GM23338 (cell line): ENCODE results near the gene PXK. TPM values are rescaled to one million over a fixed set of nuclear protein-coding genes. Genes with fewer than 3 reads are reported as not detected.

Source experiments
- ATAC-seq: fragments of 200-7000 bp; cut with Tn5 transposase; 3 replicates; pipeline ENCODE4 v1.9.1; 2020
- DNase-seq: peaks from one replicate; pipeline ENCODE4 v3.0.0-alpha.2; 2015; ENCODE audit warnings: low spot score
- H2AFZ ChIP-seq: fragments of 200-600 bp; sonication (generic); 2 replicates; pipeline ENCODE4 v1.8.0; 2016; ENCODE audit warnings: antibody characterized with exemption, mild to moderate bottlenecking, moderate library complexity
- H3F3A ChIP-seq: fragments of 200-600 bp; sonication (generic); replicated peaks from 2 replicates; pipeline ENCODE4 v1.8.0; 2017; ENCODE audit warnings: antibody characterized with exemption, mixed run types, low read depth
- H3K27ac ChIP-seq: fragments of 200-600 bp; sonication (generic); 2 replicates; pipeline ENCODE4 v1.6.1; 2016; ENCODE audit warnings: low read depth
- H3K27me3 ChIP-seq: fragments of 200-600 bp; sonication (generic); 2 replicates; pipeline ENCODE4 v1.8.0; 2016; ENCODE audit warnings: mild to moderate bottlenecking, mixed run types, moderate library complexity; ENCODE audit not compliant: insufficient read depth
- H3K36me3 ChIP-seq: fragments of 200-600 bp; sonication (generic); 2 replicates; pipeline ENCODE4 v1.8.0; 2016; ENCODE audit warnings: mild to moderate bottlenecking; ENCODE audit not compliant: insufficient read depth
- H3K4me1 ChIP-seq: fragments of 200-600 bp; sonication (generic); 2 replicates; pipeline ENCODE4 v1.8.0; 2016; ENCODE audit warnings: mild to moderate bottlenecking, moderate library complexity; ENCODE audit not compliant: insufficient read depth
- H3K4me2 ChIP-seq: fragments of 200-600 bp; sonication (generic); 2 replicates; pipeline ENCODE4 v1.7.1; 2017; ENCODE audit warnings: mixed run types
- H3K4me3 ChIP-seq: fragments of 200-600 bp; sonication (generic); 2 replicates; pipeline ENCODE4 v1.6.1; 2016; ENCODE audit warnings: mixed run types
- H3K79me2 ChIP-seq: fragments of 200-600 bp; sonication (generic); replicated peaks from 2 replicates; pipeline ENCODE4 v1.8.0; 2017; ENCODE audit warnings: mild to moderate bottlenecking; ENCODE audit not compliant: insufficient read depth
- H3K9me2 ChIP-seq: fragments of 200-600 bp; sonication (generic); 2 replicates; pipeline ENCODE4 v1.8.0; 2017; ENCODE audit not compliant: insufficient read depth
- H4K20me1 ChIP-seq: fragments of 200-600 bp; sonication (generic); replicated peaks from 2 replicates; pipeline ENCODE4 v1.8.0; 2017; ENCODE audit warnings: mild to moderate bottlenecking; ENCODE audit not compliant: insufficient read depth
- H3K27ac Mint-ChIP-seq: 2 replicates; pipeline ENCODE4 v1.8.0; 2020; ENCODE audit warnings: inconsistent platforms, mild to moderate bottlenecking, moderate library complexity, mixed read lengths
- H3K27me3 Mint-ChIP-seq: 3 replicates; pipeline ENCODE4 v1.8.0; 2022; ENCODE audit warnings: low read depth, mild to moderate bottlenecking, moderate library complexity, mixed read lengths, inconsistent platforms; ENCODE audit not compliant: insufficient read depth, poor library complexity
- H3K36me3 Mint-ChIP-seq: 3 replicates; pipeline ENCODE4 v1.8.0; 2021; ENCODE audit warnings: low read depth, mild to moderate bottlenecking, inconsistent platforms, moderate library complexity, mixed read lengths
- H3K4me1 Mint-ChIP-seq: 3 replicates; pipeline ENCODE4 v1.8.0; 2020; ENCODE audit warnings: mild to moderate bottlenecking, inconsistent platforms, mixed read lengths
- H3K4me3 Mint-ChIP-seq: 3 replicates; pipeline ENCODE4 v1.8.0; 2021; ENCODE audit warnings: moderate library complexity, mild to moderate bottlenecking, inconsistent platforms, mixed read lengths
- H3K9me3 Mint-ChIP-seq: 3 replicates; pipeline ENCODE4 v1.8.0; 2020; ENCODE audit warnings: moderate library complexity, mild to moderate bottlenecking, inconsistent platforms, mixed read lengths
- CREB1 ChIP-seq: fragments of 250-450 bp; sonication (Bioruptor Pico); IDR thresholded peaks from 2 replicates; pipeline ENCODE4 v1.5.0; 2020; ENCODE audit warnings: low read depth, mild to moderate bottlenecking, moderate library complexity
- EZH2 ChIP-seq: fragments of 200-600 bp; sonication (generic); IDR thresholded peaks from one replicate; pipeline ENCODE4 v1.8.0; 2017; ENCODE audit warnings: antibody characterized with exemption, mild to moderate bottlenecking, low read depth; ENCODE audit not compliant: unreplicated experiment
- EZH2phosphoT487 ChIP-seq: fragments of 200-600 bp; sonication (generic); IDR thresholded peaks from one replicate; pipeline ENCODE4 v1.8.1; 2018; ENCODE audit warnings: antibody characterized with exemption; ENCODE audit not compliant: unreplicated experiment
- JUNB ChIP-seq: IDR thresholded peaks from one replicate; pipeline ENCODE4 v1.6.1; 2016; ENCODE audit warnings: antibody characterized with exemption; ENCODE audit not compliant: unreplicated experiment
- NANOG ChIP-seq: IDR thresholded peaks from 2 replicates; pipeline ENCODE4 v1.6.1; 2016; ENCODE audit warnings: antibody characterized with exemption, borderline replicate concordance
- POLR2AphosphoS5 ChIP-seq: IDR thresholded peaks from 2 replicates; pipeline ENCODE4 v1.6.1; 2016; ENCODE audit warnings: antibody characterized with exemption, low read depth
- STAT1 ChIP-seq: IDR thresholded peaks from one replicate; pipeline ENCODE4 v1.6.1; 2016; ENCODE audit warnings: antibody characterized with exemption; ENCODE audit not compliant: unreplicated experiment
- ZNF114 ChIP-seq: fragments of 250-450 bp; sonication (Bioruptor Pico); IDR thresholded peaks from 2 replicates; pipeline ENCODE4 v1.5.0; 2020; ENCODE audit warnings: mild to moderate bottlenecking, moderate library complexity
- ZNF331 ChIP-seq: fragments of 250-450 bp; sonication (Bioruptor Pico); IDR thresholded peaks from 2 replicates; pipeline ENCODE4 v1.5.0; 2020; ENCODE audit warnings: low read depth, mild to moderate bottlenecking, moderate library complexity
- polyA plus RNA-seq: library from polyadenylated mRNA; unstranded; fragments of >200 nt; fragmentation: Nextera tagmentation; extraction: Ambion mirVana; gene quantifications from 2 replicates; pipeline ENCODE4 v1.2.1, GENCODE V29; 2016
- total RNA-seq: library from RNA; depleted of rRNA; stranded (reverse); fragments of >200 nt; shearing (Covaris generic); gene quantifications from 2 replicates; pipeline ENCODE4 v1.2.3, GENCODE V29; 2014
- TF ChIP-seq, protein P1 (sequence below): IDR thresholded peaks from 2 replicates; pipeline ENCODE4 v1.6.1; 2016; ENCODE audit warnings: antibody characterized with exemption
- TF ChIP-seq, protein P2 (sequence below): IDR thresholded peaks from one replicate; pipeline ENCODE4 v1.6.1; 2018; ENCODE audit warnings: antibody characterized with exemption; ENCODE audit not compliant: unreplicated experiment
- TF ChIP-seq, protein P3 (sequence below), 2 experiments: fragments of 200-600 bp in 1 of 2; sonication (generic) in 1 of 2; conservative IDR thresholded peaks; 2 replicates each; pipeline versions ENCODE4 v1.5.1 to v1.6.1; 2016 to 2017; ENCODE audit warnings: antibody characterized with exemption in 2 of 2, low read depth in 2 of 2, mild to moderate bottlenecking in 2 of 2, moderate library complexity in 1 of 2

The PXK gene
- total and polyA plus RNA-seq, 2 experiments from 2014 or later, result 6.4 to 6.5 TPM

DNA sequence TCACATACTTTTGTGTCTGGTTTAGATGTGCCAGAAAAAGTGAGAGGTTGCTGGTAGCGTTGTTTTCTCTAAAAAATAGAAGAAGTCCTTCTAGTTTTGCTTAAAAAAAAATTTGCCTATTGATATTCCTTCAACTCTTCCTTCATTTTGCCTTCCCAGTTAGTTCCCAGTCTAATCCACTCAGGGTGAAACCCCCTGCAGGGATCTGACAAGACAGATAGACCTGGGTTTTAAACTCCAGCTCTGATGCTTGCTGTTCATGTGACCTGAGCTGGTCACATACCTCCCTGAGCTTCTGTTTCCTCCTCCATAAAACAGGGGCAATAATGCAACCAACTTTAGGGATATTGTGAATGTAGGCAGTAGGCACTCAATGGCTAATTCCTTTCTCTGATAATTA, 140.6 kb downstream of the PXK start:
- Mint-ChIP-seq H3K4me1 (peaks cover 16% of the 10 kb centered on the region), H3K9me3 (no peaks in the 10 kb centered on the region), H3K27me3 (peaks cover 5% of the 10 kb centered on the region), H3K27ac (no peak overlapping the region), H3K36me3 (no peaks in the 10 kb centered on the region), H3K4me3 (no peak overlapping the region)
- Histone ChIP-seq H4K20me1 (no peaks in the 10 kb centered on the region), H2AFZ (peak overlapping the region; percentile 4; the same call in 1 of the 2 replicates), H3K9me2 (no peaks in the 10 kb centered on the region), H3K4me3 (no peak overlapping the region), H3K27ac (no peak overlapping the region), H3K27me3 (no peaks in the 10 kb centered on the region), H3K36me3 (no peaks in the 10 kb centered on the region), H3K79me2 (no peaks in the 10 kb centered on the region), H3K4me2 (no peak overlapping the region), H3K4me1 (peaks cover 10% of the 10 kb centered on the region), H3F3A (no peaks in the 10 kb centered on the region)
- ATAC-seq, result no peak
- no peak for DNase-seq
- no peak for TF ChIP-seq ZNF331 (CRISPR knock-in tag)
- TF ChIP-seq, protein P1, sequence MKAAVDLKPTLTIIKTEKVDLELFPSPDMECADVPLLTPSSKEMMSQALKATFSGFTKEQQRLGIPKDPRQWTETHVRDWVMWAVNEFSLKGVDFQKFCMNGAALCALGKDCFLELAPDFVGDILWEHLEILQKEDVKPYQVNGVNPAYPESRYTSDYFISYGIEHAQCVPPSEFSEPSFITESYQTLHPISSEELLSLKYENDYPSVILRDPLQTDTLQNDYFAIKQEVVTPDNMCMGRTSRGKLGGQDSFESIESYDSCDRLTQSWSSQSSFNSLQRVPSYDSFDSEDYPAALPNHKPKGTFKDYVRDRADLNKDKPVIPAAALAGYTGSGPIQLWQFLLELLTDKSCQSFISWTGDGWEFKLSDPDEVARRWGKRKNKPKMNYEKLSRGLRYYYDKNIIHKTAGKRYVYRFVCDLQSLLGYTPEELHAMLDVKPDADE, result no peak
- no peak for TF ChIP-seq NANOG
- TF ChIP-seq STAT1, result no peak
- TF ChIP-seq, protein P2, sequence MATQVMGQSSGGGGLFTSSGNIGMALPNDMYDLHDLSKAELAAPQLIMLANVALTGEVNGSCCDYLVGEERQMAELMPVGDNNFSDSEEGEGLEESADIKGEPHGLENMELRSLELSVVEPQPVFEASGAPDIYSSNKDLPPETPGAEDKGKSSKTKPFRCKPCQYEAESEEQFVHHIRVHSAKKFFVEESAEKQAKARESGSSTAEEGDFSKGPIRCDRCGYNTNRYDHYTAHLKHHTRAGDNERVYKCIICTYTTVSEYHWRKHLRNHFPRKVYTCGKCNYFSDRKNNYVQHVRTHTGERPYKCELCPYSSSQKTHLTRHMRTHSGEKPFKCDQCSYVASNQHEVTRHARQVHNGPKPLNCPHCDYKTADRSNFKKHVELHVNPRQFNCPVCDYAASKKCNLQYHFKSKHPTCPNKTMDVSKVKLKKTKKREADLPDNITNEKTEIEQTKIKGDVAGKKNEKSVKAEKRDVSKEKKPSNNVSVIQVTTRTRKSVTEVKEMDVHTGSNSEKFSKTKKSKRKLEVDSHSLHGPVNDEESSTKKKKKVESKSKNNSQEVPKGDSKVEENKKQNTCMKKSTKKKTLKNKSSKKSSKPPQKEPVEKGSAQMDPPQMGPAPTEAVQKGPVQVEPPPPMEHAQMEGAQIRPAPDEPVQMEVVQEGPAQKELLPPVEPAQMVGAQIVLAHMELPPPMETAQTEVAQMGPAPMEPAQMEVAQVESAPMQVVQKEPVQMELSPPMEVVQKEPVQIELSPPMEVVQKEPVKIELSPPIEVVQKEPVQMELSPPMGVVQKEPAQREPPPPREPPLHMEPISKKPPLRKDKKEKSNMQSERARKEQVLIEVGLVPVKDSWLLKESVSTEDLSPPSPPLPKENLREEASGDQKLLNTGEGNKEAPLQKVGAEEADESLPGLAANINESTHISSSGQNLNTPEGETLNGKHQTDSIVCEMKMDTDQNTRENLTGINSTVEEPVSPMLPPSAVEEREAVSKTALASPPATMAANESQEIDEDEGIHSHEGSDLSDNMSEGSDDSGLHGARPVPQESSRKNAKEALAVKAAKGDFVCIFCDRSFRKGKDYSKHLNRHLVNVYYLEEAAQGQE, result no peak
- TF ChIP-seq EZH2phosphoT487, result no peak
- TF ChIP-seq, protein P3, sequence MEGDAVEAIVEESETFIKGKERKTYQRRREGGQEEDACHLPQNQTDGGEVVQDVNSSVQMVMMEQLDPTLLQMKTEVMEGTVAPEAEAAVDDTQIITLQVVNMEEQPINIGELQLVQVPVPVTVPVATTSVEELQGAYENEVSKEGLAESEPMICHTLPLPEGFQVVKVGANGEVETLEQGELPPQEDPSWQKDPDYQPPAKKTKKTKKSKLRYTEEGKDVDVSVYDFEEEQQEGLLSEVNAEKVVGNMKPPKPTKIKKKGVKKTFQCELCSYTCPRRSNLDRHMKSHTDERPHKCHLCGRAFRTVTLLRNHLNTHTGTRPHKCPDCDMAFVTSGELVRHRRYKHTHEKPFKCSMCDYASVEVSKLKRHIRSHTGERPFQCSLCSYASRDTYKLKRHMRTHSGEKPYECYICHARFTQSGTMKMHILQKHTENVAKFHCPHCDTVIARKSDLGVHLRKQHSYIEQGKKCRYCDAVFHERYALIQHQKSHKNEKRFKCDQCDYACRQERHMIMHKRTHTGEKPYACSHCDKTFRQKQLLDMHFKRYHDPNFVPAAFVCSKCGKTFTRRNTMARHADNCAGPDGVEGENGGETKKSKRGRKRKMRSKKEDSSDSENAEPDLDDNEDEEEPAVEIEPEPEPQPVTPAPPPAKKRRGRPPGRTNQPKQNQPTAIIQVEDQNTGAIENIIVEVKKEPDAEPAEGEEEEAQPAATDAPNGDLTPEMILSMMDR (conservative IDR thresholded peaks at IDR 0.05; ENCODE audit: low read depth in 2 of 2), result no peak
- TF ChIP-seq JUNB, result no peak
- TF ChIP-seq CREB1 (CRISPR knock-in tag), result no peak
- no peak for TF ChIP-seq ZNF114
- TF ChIP-seq EZH2, result no peak
- TF ChIP-seq POLR2AphosphoS5, result no peak
